WTC11 (cell line): ENCODE measurements around the gene MANBA. TPM values are rescaled to one million over a fixed set of nuclear protein-coding genes. Genes with fewer than 3 reads are reported as not detected.

Experiments
- ATAC-seq: fragments of 200-7000 bp; cut with Tn5 transposase; 2 replicates; pipeline ENCODE4 v1.10.0; 2021; ENCODE audit warnings: mild to moderate bottlenecking, moderate library complexity
- CTCF ChIA-PET: fragments of 300-600 bp; sonication (Branson Sonifier 250); formaldehyde crosslinking; loops from one replicate; lab custom pipeline; 2021; ENCODE audit warnings: antibody characterized with exemption; lab: Charles Lee
- POLR2A ChIA-PET: fragments of 350-600 bp; sonication (Branson Sonifier 250); formaldehyde crosslinking; loops from one replicate; lab custom pipeline; 2021; ENCODE audit warnings: antibody characterized with exemption; lab: Charles Lee
- DNase-seq: peaks from one replicate; pipeline ENCODE4 v3.0.0; 2021; ENCODE audit warnings: low spot score
- H3K27ac Mint-ChIP-seq: 2 replicates; pipeline ENCODE4 v1.8.0; 2021; ENCODE audit warnings: mixed read lengths
- H3K27me3 Mint-ChIP-seq: 2 replicates; pipeline ENCODE4 v1.8.0; 2021; ENCODE audit warnings: low read depth, mild to moderate bottlenecking, moderate library complexity, mixed read lengths
- H3K36me3 Mint-ChIP-seq: 2 replicates; pipeline ENCODE4 v1.8.0; 2021; ENCODE audit warnings: mixed read lengths
- H3K4me1 Mint-ChIP-seq: 2 replicates; pipeline ENCODE4 v1.8.0; 2022; ENCODE audit warnings: mixed read lengths
- H3K4me3 Mint-ChIP-seq: 2 replicates; pipeline ENCODE4 v1.8.0; 2021; ENCODE audit warnings: mild to moderate bottlenecking, moderate library complexity, mixed read lengths
- H3K9me3 Mint-ChIP-seq: 2 replicates; pipeline ENCODE4 v1.8.0; 2021; ENCODE audit warnings: mixed read lengths
- AFF4 ChIP-seq: sonication (generic); formaldehyde crosslinking; IDR thresholded peaks from 2 replicates; pipeline ENCODE4 v1.8.1; 2023; ENCODE audit warnings: mild to moderate bottlenecking, missing genetic modification reagents, borderline replicate concordance
- CREB1 ChIP-seq: sonication (generic); formaldehyde crosslinking; IDR thresholded peaks from 2 replicates; pipeline ENCODE4 v1.8.0; 2023; ENCODE audit warnings: mild to moderate bottlenecking, missing genetic modification reagents
- CREM ChIP-seq: sonication (generic); formaldehyde crosslinking; IDR thresholded peaks from 2 replicates; pipeline ENCODE4 v1.8.1; 2022; ENCODE audit warnings: mild to moderate bottlenecking, missing genetic modification reagents, moderate library complexity
- E2F1 ChIP-seq: sonication (generic); formaldehyde crosslinking; IDR thresholded peaks from 2 replicates; pipeline ENCODE4 v1.8.0; 2022; ENCODE audit warnings: mild to moderate bottlenecking, missing genetic modification reagents
- ESRRA ChIP-seq: sonication (generic); formaldehyde crosslinking; IDR thresholded peaks from 2 replicates; pipeline ENCODE4 v1.8.1; 2022; ENCODE audit warnings: mild to moderate bottlenecking, missing genetic modification reagents, borderline replicate concordance
- FOXJ3 ChIP-seq: sonication (generic); formaldehyde crosslinking; IDR thresholded peaks from 2 replicates; pipeline ENCODE4 v1.9.0; 2021; ENCODE audit warnings: missing genetic modification reagents, mild to moderate bottlenecking, borderline replicate concordance
- FOXK1 ChIP-seq: sonication (generic); formaldehyde crosslinking; IDR thresholded peaks from 2 replicates; pipeline ENCODE4 v1.8.0; 2022; ENCODE audit warnings: mild to moderate bottlenecking, moderate library complexity, missing genetic modification reagents
- FOXP4 ChIP-seq: sonication (generic); formaldehyde crosslinking; IDR thresholded peaks from 2 replicates; pipeline ENCODE4 v1.8.0; 2022; ENCODE audit warnings: mild to moderate bottlenecking, missing genetic modification reagents
- MXD4 ChIP-seq: fragments of 250-450 bp; sonication (Bioruptor Pico); IDR thresholded peaks from 2 replicates; pipeline ENCODE4 v1.8.0; 2021; ENCODE audit warnings: mild to moderate bottlenecking, moderate library complexity, borderline replicate concordance
- NFATC4 ChIP-seq: fragments of 250-450 bp; sonication (Bioruptor Pico); IDR thresholded peaks from 2 replicates; pipeline ENCODE4 v1.9.0; 2021; ENCODE audit warnings: mild to moderate bottlenecking
- NFYB ChIP-seq: sonication (generic); formaldehyde crosslinking; conservative IDR thresholded peaks from 2 replicates; pipeline ENCODE4 v1.8.0; 2022; ENCODE audit warnings: low read depth, missing genetic modification reagents
- PREB ChIP-seq: sonication (generic); formaldehyde crosslinking; IDR thresholded peaks from 2 replicates; pipeline ENCODE4 v1.8.1; 2022; ENCODE audit warnings: mild to moderate bottlenecking, missing genetic modification reagents, moderate library complexity, borderline replicate concordance
- SMAD3 ChIP-seq: sonication (generic); formaldehyde crosslinking; IDR thresholded peaks from 2 replicates; pipeline ENCODE4 v1.8.0; 2022; ENCODE audit warnings: missing genetic modification reagents, mild to moderate bottlenecking, borderline replicate concordance
- SP1 ChIP-seq: sonication (generic); formaldehyde crosslinking; conservative IDR thresholded peaks from 2 replicates; pipeline ENCODE4 v1.8.1; 2022; ENCODE audit warnings: missing genetic modification reagents
- ZNF263 ChIP-seq: sonication (generic); formaldehyde crosslinking; IDR thresholded peaks from 2 replicates; pipeline ENCODE4 v1.8.1; 2022; ENCODE audit warnings: low read depth, mild to moderate bottlenecking, moderate library complexity, missing genetic modification reagents
- ZNF281 ChIP-seq: sonication (generic); formaldehyde crosslinking; IDR thresholded peaks from 2 replicates; pipeline ENCODE4 v1.8.0; 2023; ENCODE audit warnings: mild to moderate bottlenecking, missing genetic modification reagents
- ZNF416 ChIP-seq: fragments of 250-450 bp; sonication (Bioruptor Pico); IDR thresholded peaks from 2 replicates; pipeline ENCODE4 v1.9.0; 2021; ENCODE audit warnings: mild to moderate bottlenecking, inconsistent platforms
- ZNF425 ChIP-seq: fragments of 250-450 bp; sonication (Bioruptor Pico); conservative IDR thresholded peaks from 2 replicates; pipeline ENCODE4 v1.9.0; 2021; ENCODE audit warnings: mild to moderate bottlenecking
- ZNF512 ChIP-seq: sonication (generic); formaldehyde crosslinking; IDR thresholded peaks from 2 replicates; pipeline ENCODE4 v1.8.1; 2022; ENCODE audit warnings: missing genetic modification reagents, borderline replicate concordance
- ZSCAN18 ChIP-seq: fragments of 250-450 bp; sonication (Bioruptor Pico); IDR thresholded peaks from 2 replicates; pipeline ENCODE4 v2.1.2; 2022; ENCODE audit warnings: mild to moderate bottlenecking, moderate library complexity
- total RNA-seq: library from RNA; stranded (reverse); gene quantifications from 3 replicates; pipeline ENCODE4 v1.2.3, GENCODE V29; 2021

MANBA gene
- total RNA-seq, 1 experiment from 2014 or later: 35.1 TPM

GRCh38 chr4:102761296-102761701 is 531 bp upstream of the MANBA start:
- ChIA-PET CTCF (interaction anchor here (0.6 to 1.7 kb wide), 6 partner anchors 20 to 339 kb away, joined by 3 to 13 read pairs (median 3); no protein-coding TSS in a partner anchor), POLR2A (interaction anchor here (0.6 to 2.4 kb wide), 17 partner anchors 11 to 1530 kb away, joined by 3 to 44 read pairs (median 3); partner anchors contain the start of genes CISD2 and UBE2D3)
- Mint-ChIP-seq H3K27me3 (no peaks in the 10 kb centered on the region; the same call in 1 of the 2 replicates), H3K27ac (peak overlapping the region; percentile 86), H3K36me3 (peaks cover 14% of the 10 kb centered on the region; the same call in 1 of the 2 replicates), H3K4me3 (peak overlapping the region; percentile 97), H3K4me1 (peaks cover 33% of the 10 kb centered on the region), H3K9me3 (peaks cover 18% of the 10 kb centered on the region)
- DNase-seq (no peak), ATAC-seq (peak; percentile 56)
- no peak for TF ChIP-seq NFATC4 (CRISPR knock-in tag)
- TF ChIP-seq E2F1: no peak; the same call in 1 of the 2 replicates
- no peak for TF ChIP-seq FOXP4 (CRISPR knock-in tag)
- TF ChIP-seq FOXJ3 (CRISPR knock-in tag): no peak
- no peak for TF ChIP-seq ZNF425
- no peak for TF ChIP-seq CREB1 (CRISPR knock-in tag)
- TF ChIP-seq MXD4 (CRISPR knock-in tag): no peak
- TF ChIP-seq SP1: no peak
- TF ChIP-seq ESRRA (CRISPR knock-in tag): no peak
- no peak for TF ChIP-seq CREM
- no peak for TF ChIP-seq ZNF281 (CRISPR knock-in tag)
- no peak for TF ChIP-seq AFF4 (CRISPR knock-in tag)
- TF ChIP-seq ZNF263: no peak
- no peak for TF ChIP-seq PREB (CRISPR knock-in tag)
- no peak for TF ChIP-seq SMAD3 (CRISPR knock-in tag)
- no peak for TF ChIP-seq ZNF512 (CRISPR knock-in tag)
- no peak for TF ChIP-seq FOXK1 (CRISPR knock-in tag)
- TF ChIP-seq ZNF416 (CRISPR knock-in tag): no peak
- TF ChIP-seq NFYB: no peak
- TF ChIP-seq ZSCAN18 (CRISPR knock-in tag): no peak
